ENCODE data around the gene LPCAT3. TPM values are rescaled to one million over a fixed set of nuclear protein-coding genes. Genes with fewer than 3 reads are reported as not detected.

Gene LPCAT3
- total and polyA plus RNA-seq, 2 of the 13 experiments (the other 11 are each of a cell fraction or from before 2014, with no cell fraction given), result 44.5 to 64.3 TPM

- Histone ChIP-seq H3K27me3 (ENCODE audit: control insufficient read depth in 1 of 2, insufficient read depth in 2 of 2, low read length in 2 of 2) (no peaks in the 10 kb centered on the region), H3K4me3 (replicated peaks in 1 of 3; ENCODE audit: insufficient read depth in 1 of 3, low read depth in 2 of 3, low read length in 3 of 3) (no peak overlapping the region), H4K20me1 (ENCODE audit: insufficient read depth, low read length) (no peaks in the 10 kb centered on the region), H3K9ac (ENCODE audit: insufficient read depth, low read depth, low read length) (no peak overlapping the region), H3K79me2 (ENCODE audit: insufficient read depth, low read length) (no peaks in the 10 kb centered on the region), H3K4me1 (ENCODE audit: insufficient read depth, low read length) (peaks cover 28% of the 10 kb centered on the region), H3K27ac (ENCODE audit: extremely low read length, insufficient read depth, low read length) (no peak overlapping the region), H3K4me2 (ENCODE audit: low read depth, low read length) (no peak overlapping the region), H3K36me3 (replicated peaks in 1 of 2; ENCODE audit: control insufficient read depth in 1 of 2, insufficient read depth in 2 of 2, low read length in 2 of 2) (no peaks in the 10 kb centered on the region; a peak in 1 of 5 replicates), H2AFZ (ENCODE audit: low read length) (no peak overlapping the region), H3K9me3 (ENCODE audit: low read length) (no peaks in the 10 kb centered on the region)
- no peak for FAIRE-seq
- in situ Hi-C loops (cut with HindIII; ENCODE audit: extremely low pct_ligation_motif_present, low pct_unique_long_range_greater_than_20kb), result no loop called here
- DNase-seq (ENCODE audit: low spot score), result no peak
- POLR2A ChIA-PET, result interaction anchor here (8.0 kb wide), 1 partner anchor 13 kb away, joined by 180 read pairs; the partner anchor contains the start of genes C12orf57 and RNU7-1
- intact Hi-C loops (cut with micrococcal nuclease; ENCODE audit: unreplicated experiment), result no loop called here
- CTCF ChIA-PET (ENCODE audit: low intra/inter-chr PET ratio, low total read pairs), result no interaction called here
- ATAC-seq, result no peak
- no TSS peak for BruUV-seq (replicated peaks)
- TF ChIP-seq SNAPC5 (CRISPR knock-in tag; IDR thresholded peaks at IDR 0.05; ENCODE audit: borderline replicate concordance) (no peak), RBFOX2 (IDR thresholded peaks at IDR 0.05; ENCODE audit: low read depth, low read length) (no peak), ZMAT3 (CRISPR knock-in tag; conservative IDR thresholded peaks at IDR 0.05) (no peak), ZNF639 (CRISPR knock-in tag; conservative IDR thresholded peaks at IDR 0.05) (no peak), HNF1B (CRISPR knock-in tag; IDR thresholded peaks at IDR 0.05) (no peak), NFKBIZ (CRISPR knock-in tag; IDR thresholded peaks at IDR 0.05) (no peak), U2AF1 (optimal IDR thresholded peaks at IDR 0.05; ENCODE audit: low read depth, low read length) (no peak), E2F2 (CRISPR knock-in tag; IDR thresholded peaks at IDR 0.05; ENCODE audit: borderline replicate concordance) (no peak), MAX (IDR thresholded peaks at IDR 0.05) (no peak), MED13 (CRISPR knock-in tag; IDR thresholded peaks at IDR 0.05) (no peak), ZBTB21 (CRISPR knock-in tag; IDR thresholded peaks at IDR 0.05) (no peak), AGO1 (IDR thresholded peaks at IDR 0.05; ENCODE audit: low read depth, low read length, poor library complexity, severe bottlenecking) (no peak), MAF1 (CRISPR knock-in tag; IDR thresholded peaks at IDR 0.05; ENCODE audit: borderline replicate concordance) (no peak)
- 88% methylated on average over 9 of the region's 10 CpGs for WGBS (ENCODE audit: low lambda C conversion rate)
Measured at GRCh38 chr12:6958609-6959057, 59.6 kb downstream of the LPCAT3 start.

All from HepG2 (cell line).